Adrenal gland (tissue), 12 donors: ENCODE results near the gene WDR48. TPM values are rescaled to one million over a fixed set of nuclear protein-coding genes. Genes with fewer than 3 reads are reported as not detected.
A peak's percentile ranks its signal among the peaks of the same experiment; 100 is the strongest.
"Not testable (repeated sequence)": the region's sequence is repeated elsewhere in the genome, so short reads cannot be mapped to it uniquely, and the experiment has no call there.

Experiments used
- DNase-seq, 7 donors: peaks; one replicate each; pipeline ENCODE4 v3.0.0-alpha.2; 2019 to 2020
- H3K27ac ChIP-seq, 5 donors: fragments of 200-600 bp; sonication (generic) in 4 of 5; 1 replicate in 3 of 5; 2 replicates in 2 of 5; pipeline versions ENCODE4 v1.5.1 to v1.8.0; 2016 to 2020; ENCODE audit warnings: mild to moderate bottlenecking in 1 of 5
- H3K27me3 ChIP-seq: fragments of 200-600 bp; 2 replicates; pipeline ENCODE4 v1.8.0; 2021
- H3K36me3 ChIP-seq, 2 donors: fragments of 200-600 bp; replicated peaks in 1 of 2; 1 replicate in 1 of 2; 2 replicates in 1 of 2; pipeline versions ENCODE4 v1.5.1 to v1.8.0; 2018 to 2022
- H3K4me1 ChIP-seq, 2 donors: fragments of 200-600 bp; replicated peaks in 1 of 2; 1 replicate in 1 of 2; 2 replicates in 1 of 2; pipeline versions ENCODE4 v1.5.1 to v1.8.0; 2018 to 2021
- H3K4me3 ChIP-seq, 4 donors: fragments of 200-600 bp; sonication (generic) in 3 of 4; one replicate each; pipeline ENCODE4 v1.5.1; 2016 to 2018
- H3K9me3 ChIP-seq, 3 donors: fragments of 200-600 bp; sonication (generic) in 1 of 3; replicated peaks in 1 of 3; 1 replicate in 2 of 3; 2 replicates in 1 of 3; pipeline versions ENCODE4 v1.5.1 to v1.8.0; 2016 to 2021
- CTCF ChIP-seq, 6 experiments: fragments of 450-650 bp in 4 of 6; fragments of 200-600 bp in 2 of 6; sonication (generic) in 1 of 6; IDR thresholded peaks; 1 replicate in 5 of 6; 2 replicates in 1 of 6; pipeline versions ENCODE4 v1.5.1 to v1.8.0; 2016 to 2021; ENCODE audit warnings: antibody characterized with exemption in 6 of 6, mild to moderate bottlenecking in 2 of 6, moderate library complexity in 1 of 6
- POLR2A ChIP-seq, 2 donors: fragments of 450-650 bp; IDR thresholded peaks; one replicate each; pipeline ENCODE4 v1.6.1; 2017; ENCODE audit warnings: antibody characterized with exemption in 2 of 2, mild to moderate bottlenecking in 2 of 2, moderate library complexity in 1 of 2
- WGBS, 4 donors: extraction: QIAGEN DNeasy Blood & Tissue Kit in 2 of 4; methylation state at CpG; one replicate each; pipeline versions ENCODE4 v1.1.5 to v1.1.7; 2013 to 2017; 5-methylcytosine and 5-hydroxymethylcytosine counted together
- intact Hi-C, 2 donors: fragments of 100-400 bp; cut with DNase I; formaldehyde crosslinking; loops; one replicate each; pipeline versions ENCODE4 v1.14.1 to v1.15.0; 2022 to 2023
- polyA plus RNA-seq, 3 donors: library from polyadenylated mRNA; stranded (reverse); fragments of 200-250 nt in 2 of 3; fragments of 350-450 nt in 1 of 3; fragmentation: Illumina TruSeq in 1 of 3; extraction: RNeasy Lipid Tissue Mini Kit (QIAGEN cat#74804) in 1 of 3; gene quantifications; one replicate each; pipeline ENCODE4 v1.2.3, GENCODE V29; 2013 to 2014
- total RNA-seq, 9 donors: library from RNA; depleted of rRNA in 4 of 9; stranded (reverse); fragments of >200 nt in 4 of 9; fragments of 120-200 nt in 1 of 9; fragmentation: NEBNext Ultra II Directional in 1 of 9; extraction: Animal tissue kit (Norgen Biotek cat#: 25700) in 1 of 9; gene quantifications; one replicate each; pipeline versions ENCODE4 v1.1.0 to v1.2.4, GENCODE V29; 2013 to 2023
- donor health status: healthy with polysubstance abuse.
- donor health status: Bipolar disorder and iron deficiency.
- donor health status: DM: yes; HTN: yes; CAD: no.
- donor health status: DM: no; HTN: no; CAD: no.
- donor health status: DM: no; HTN: no; CAD: no.
- donor health status: DM: yes; HTN: yes; CAD: no.

The WDR48 gene
- total and polyA plus RNA-seq, 12 donors = 15.4 to 57.1 (median 28.7) TPM

GRCh38 chr3:39050029-39050428 lies 1.8 kb upstream of the WDR48 start:
- no peaks in the 10 kb centered on the region for H3K27me3 ChIP-seq
- no peak overlapping the region for H3K4me3 ChIP-seq
- no peaks in the 10 kb centered on the region for H3K36me3 ChIP-seq
- no peak for DNase-seq
- no peak overlapping the region for H3K27ac ChIP-seq
- peaks cover 11 to 13% of the 10 kb centered on the region in 2 donors for H3K4me1 ChIP-seq
- TF ChIP-seq CTCF (IDR thresholded peaks at IDR 0.05) (no peak), POLR2A (IDR thresholded peaks at IDR 0.05) (no peak)
- H3K9me3 ChIP-seq = no peaks in the 10 kb centered on the region
- intact Hi-C loops = no loop called here

GRCh38 chr3:39052583-39052982 lies 767 bp downstream of the WDR48 start:
- TF ChIP-seq POLR2A (IDR thresholded peaks at IDR 0.05) = no peak
- no peak for TF ChIP-seq CTCF (IDR thresholded peaks at IDR 0.05)
- no peaks in the 10 kb centered on the region for H3K36me3 ChIP-seq
- WGBS, 4 donors = 1 to 4% (median 2%) methylated on average over 11 of the region's 11 CpGs
- intact Hi-C loops = no loop called here
- peaks cover 11 to 20% of the 10 kb centered on the region in 2 donors for H3K4me1 ChIP-seq
- peak overlapping the region; percentile 26 to 93 (median 76) for H3K4me3 ChIP-seq
- no peaks in the 10 kb centered on the region for H3K27me3 ChIP-seq
- peak overlapping the region in 2 of 5 donors; percentile 81 to 88 for H3K27ac ChIP-seq
- DNase-seq = no peak
- H3K9me3 ChIP-seq = no peaks in the 10 kb centered on the region

GRCh38 chr3:39053696-39054095 lies 1.9 kb downstream of the WDR48 start:
- no peak overlapping the region for H3K4me3 ChIP-seq
- no peak overlapping the region for H3K27ac ChIP-seq
- 91 to 97% (median 95%) methylated on average over 2 of the region's 2 CpGs for WGBS, 4 donors
- DNase-seq = no peak
- no peaks in the 10 kb centered on the region for H3K27me3 ChIP-seq
- peaks cover 11 to 25% of the 10 kb centered on the region in 2 donors for H3K4me1 ChIP-seq
- H3K9me3 ChIP-seq = no peaks in the 10 kb centered on the region
- H3K36me3 ChIP-seq = no peaks in the 10 kb centered on the region
- intact Hi-C loops = no loop called here
- TF ChIP-seq CTCF (IDR thresholded peaks at IDR 0.05) = no peak
- TF ChIP-seq POLR2A (IDR thresholded peaks at IDR 0.05) = no peak

- peak overlapping the region in 1 of 5 donors; percentile 58 for H3K27ac ChIP-seq
Observed at GRCh38 chr3:39056151-39056550, 4.3 kb downstream of the WDR48 start.

GRCh38 chr3:39061228-39061627 lies 9.4 kb downstream of the WDR48 start:
- H3K36me3 ChIP-seq, H3K27me3 ChIP-seq, H3K4me3 ChIP-seq, DNase-seq, H3K27ac ChIP-seq, H3K9me3 ChIP-seq, intact Hi-C loops: not testable (repeated sequence)
- peaks cover 8 to 17% of the 10 kb centered on the region in 2 donors for H3K4me1 ChIP-seq
- WGBS, 4 donors = 75 to 94% (median 85%) methylated on average over 2 of the region's 2 CpGs

More at GRCh38 chr3:39056151-39056550, 4.3 kb downstream of the WDR48 start:
- WGBS, 4 donors = 27 to 43% (median 41%) methylated on average over 3 of the region's 3 CpGs
- H3K4me1 ChIP-seq = peaks cover 15 to 37% of the 10 kb centered on the region in 2 donors
- H3K4me3 ChIP-seq = no peak overlapping the region
- no peaks in the 10 kb centered on the region for H3K27me3 ChIP-seq
- TF ChIP-seq POLR2A (IDR thresholded peaks at IDR 0.05) (no peak), CTCF (IDR thresholded peaks at IDR 0.05) (no peak)
- no peaks in the 10 kb centered on the region for H3K9me3 ChIP-seq
- DNase-seq = no peak
- no peaks in the 10 kb centered on the region for H3K36me3 ChIP-seq
- intact Hi-C loops = no loop called here
